Common myeloid progenitor, CD34-positive (primary cell): ENCODE data around the gene NFIB.

ENCODE experiments used
- CTCF ChIA-PET: fragments of 350-600 bp; sonication (Branson Sonifier 250); formaldehyde crosslinking; loops from one replicate; lab custom pipeline; 2021; ENCODE audit warnings: antibody characterized with exemption; lab: Charles Lee
- POLR2A ChIA-PET: fragments of 350-600 bp; sonication (Branson Sonifier 250); formaldehyde crosslinking; loops from one replicate; lab custom pipeline; 2021; ENCODE audit warnings: antibody characterized with exemption; lab: Charles Lee
- DNase-seq, 3 donors: peaks; one replicate each; pipeline versions ENCODE4 v3.0.0 to v3.0.0-alpha.2; 2013
- H3K27ac ChIP-seq, 2 experiments: 1 replicate in 1 of 2; 2 replicates in 1 of 2; pipeline ENCODE4 v1.7.0; 2013; ENCODE audit warnings: inconsistent platforms in 2 of 2, low read length in 2 of 2, mild to moderate bottlenecking in 2 of 2, low read depth in 1 of 2, moderate library complexity in 1 of 2; ENCODE audit not compliant: severe bottlenecking in 2 of 2, insufficient read depth in 1 of 2, poor library complexity in 1 of 2
- H3K27me3 ChIP-seq, 5 experiments: replicated peaks in 2 of 5; 1 replicate in 3 of 5; 2 replicates in 2 of 5; pipeline versions ENCODE4 v1.6.1 to v1.7.0; 2013; ENCODE audit warnings: low read length in 4 of 5, mild to moderate bottlenecking in 2 of 5, moderate library complexity in 2 of 5, inconsistent platforms in 1 of 5; ENCODE audit not compliant: insufficient read depth in 5 of 5, control insufficient read depth in 4 of 5
- H3K36me3 ChIP-seq, 4 experiments: 1 replicate in 2 of 4; 2 replicates in 2 of 4; pipeline versions ENCODE4 v1.6.1 to v1.7.0; 2013; ENCODE audit warnings: low read length in 3 of 4, control low read depth in 1 of 4, mild to moderate bottlenecking in 1 of 4; ENCODE audit not compliant: control insufficient read depth in 4 of 4, insufficient read depth in 4 of 4
- H3K4me1 ChIP-seq, 4 experiments: 1 replicate in 3 of 4; 2 replicates in 1 of 4; pipeline versions ENCODE4 v1.6.1 to v1.7.1; 2013; ENCODE audit warnings: low read length in 3 of 4, mild to moderate bottlenecking in 3 of 4, control low read depth in 1 of 4, inconsistent platforms in 1 of 4, moderate library complexity in 1 of 4; ENCODE audit not compliant: control insufficient read depth in 4 of 4, insufficient read depth in 4 of 4; ENCODE audit errors: control extremely low read depth in 1 of 4
- H3K4me3 ChIP-seq, 7 experiments: 1 replicate in 4 of 7; 2 replicates in 3 of 7; pipeline versions ENCODE4 v1.5.1 to v1.7.0; 2013; ENCODE audit warnings: mild to moderate bottlenecking in 7 of 7, low read length in 6 of 7, moderate library complexity in 6 of 7, inconsistent platforms in 2 of 7, low read depth in 2 of 7, control low read depth in 1 of 7; ENCODE audit not compliant: insufficient read depth in 4 of 7, control insufficient read depth in 1 of 7; ENCODE audit errors: extremely low read depth in 1 of 7
- H3K9me3 ChIP-seq, 5 experiments: 1 replicate in 4 of 5; 2 replicates in 1 of 5; pipeline versions ENCODE4 v1.6.1 to v1.7.1; 2013; ENCODE audit warnings: low read length in 4 of 5, mild to moderate bottlenecking in 2 of 5, inconsistent platforms in 1 of 5, low read depth in 1 of 5, moderate library complexity in 1 of 5; ENCODE audit not compliant: control insufficient read depth in 4 of 5, insufficient read depth in 2 of 5; ENCODE audit errors: control extremely low read depth in 1 of 5
- WGBS: methylation state at CpG from one replicate; pipeline ENCODE4 v1.1.5; 2013; ENCODE audit not compliant: insufficient coverage; 5-methylcytosine and 5-hydroxymethylcytosine counted together

The NFIB gene

GRCh38 chr9:14066032-14066431, 247.9 kb downstream of the NFIB start:
- DNase-seq, result no peak
- WGBS, result 92% methylated on average over 1 of the region's 4 CpGs
- Histone ChIP-seq H3K36me3 (no peaks in the 10 kb centered on the region), H3K4me1 (no peaks in the 10 kb centered on the region), H3K27ac (no peak overlapping the region), H3K9me3 (no peaks in the 10 kb centered on the region), H3K4me3 (no peak overlapping the region), H3K27me3 (no peaks in the 10 kb centered on the region)
- POLR2A ChIA-PET, result no interaction called here
- CTCF ChIA-PET, result no interaction called here

- Histone ChIP-seq H3K4me3 (no peak overlapping the region), H3K27me3 (no peaks in the 10 kb centered on the region), H3K36me3 (no peaks in the 10 kb centered on the region), H3K9me3 (no peaks in the 10 kb centered on the region), H3K4me1 (no peaks in the 10 kb centered on the region), H3K27ac (no peak overlapping the region)
- no peak for DNase-seq
- POLR2A ChIA-PET, result no interaction called here
- WGBS, result no CpG with 5 or more reads among the region's 2 CpGs
- CTCF ChIA-PET, result interaction anchor here (1.1 kb wide), 1 partner anchor 136 kb away, joined by 3 read pairs; no protein-coding TSS in a partner anchor
Observed at GRCh38 chr9:14064940-14065339, 249.0 kb downstream of the NFIB start.

GRCh38 chr9:14063756-14064155, 250.2 kb downstream of the NFIB start:
- no peaks in the 10 kb centered on the region for H3K4me1 ChIP-seq
- WGBS, result 100% methylated on average over 1 of the region's 1 CpG
- DNase-seq, result no peak
- no peaks in the 10 kb centered on the region for H3K27me3 ChIP-seq
- no peaks in the 10 kb centered on the region for H3K36me3 ChIP-seq
- no peak overlapping the region for H3K27ac ChIP-seq
- ChIA-PET POLR2A (no interaction called here), CTCF (no interaction called here)
- no peak overlapping the region for H3K4me3 ChIP-seq
- no peaks in the 10 kb centered on the region for H3K9me3 ChIP-seq

- ChIA-PET POLR2A (no interaction called here), CTCF (no interaction called here)
- 99% methylated on average over 7 of the region's 9 CpGs for WGBS
- H3K4me1 ChIP-seq, result no peaks in the 10 kb centered on the region
- H3K36me3 ChIP-seq, result no peaks in the 10 kb centered on the region
- H3K27ac ChIP-seq, result no peak overlapping the region
- H3K9me3 ChIP-seq, result no peaks in the 10 kb centered on the region
- H3K27me3 ChIP-seq, result no peaks in the 10 kb centered on the region
- no peak for DNase-seq
- H3K4me3 ChIP-seq, result no peak overlapping the region
Observed at GRCh38 chr9:14062586-14063221, 251.2 kb downstream of the NFIB start.

GRCh38 chr9:14061936-14062585, 251.9 kb downstream of the NFIB start:
- ChIA-PET CTCF (no interaction called here), POLR2A (no interaction called here)
- no peaks in the 10 kb centered on the region for H3K4me1 ChIP-seq
- H3K9me3 ChIP-seq, result no peaks in the 10 kb centered on the region
- no peaks in the 10 kb centered on the region for H3K27me3 ChIP-seq
- no peak for DNase-seq
- H3K27ac ChIP-seq, result no peak overlapping the region
- 90% methylated on average over 11 of the region's 15 CpGs for WGBS
- H3K4me3 ChIP-seq, result no peak overlapping the region
- H3K36me3 ChIP-seq, result no peaks in the 10 kb centered on the region

GRCh38 chr9:14058325-14058688, 255.6 kb downstream of the NFIB start:
- Histone ChIP-seq H3K27me3 (peaks cover 0 to 2% (median 0%) of the 10 kb centered on the region in 5 experiments), H3K36me3 (no peaks in the 10 kb centered on the region), H3K27ac (no peak overlapping the region), H3K9me3 (no peaks in the 10 kb centered on the region), H3K4me3 (no peak overlapping the region), H3K4me1 (no peaks in the 10 kb centered on the region)
- DNase-seq, result no peak
- CTCF ChIA-PET, result no interaction called here
- POLR2A ChIA-PET, result interaction anchor here (0.5 kb wide), 1 partner anchor 25 kb away, joined by 4 read pairs; no protein-coding TSS in a partner anchor
- 80% methylated on average over 3 of the region's 5 CpGs for WGBS
